Fibroblast of villous mesenchyme (primary cell): ENCODE data around the gene UBE2R2. TPM values are rescaled to one million over a fixed set of nuclear protein-coding genes. Genes with fewer than 3 reads are reported as not detected.
"Not testable (repeated sequence)": the region's sequence is repeated elsewhere in the genome, so short reads cannot be mapped to it uniquely, and the experiment has no call there.

ENCODE experiments used
- DNase-seq: peaks from one replicate; pipeline ENCODE4 v3.0.0-alpha.2; 2010; ENCODE audit warnings: low read depth
- H3K4me3 ChIP-seq: 2 replicates; pipeline ENCODE4 v1.5.1; 2011; ENCODE audit warnings: low read depth, mild to moderate bottlenecking, low read length
- total RNA-seq: library from RNA; depleted of rRNA; stranded (reverse); fragments of >200 nt; gene quantifications from 2 replicates; pipeline ENCODE4 v1.2.3, GENCODE V29; 2012
- TF ChIP-seq, protein P1 (sequence below): IDR thresholded peaks from 2 replicates; pipeline ENCODE4 v1.5.1; 2012; ENCODE audit warnings: low read depth, mild to moderate bottlenecking, low read length; ENCODE audit not compliant: insufficient read depth

UBE2R2 gene, protein sequence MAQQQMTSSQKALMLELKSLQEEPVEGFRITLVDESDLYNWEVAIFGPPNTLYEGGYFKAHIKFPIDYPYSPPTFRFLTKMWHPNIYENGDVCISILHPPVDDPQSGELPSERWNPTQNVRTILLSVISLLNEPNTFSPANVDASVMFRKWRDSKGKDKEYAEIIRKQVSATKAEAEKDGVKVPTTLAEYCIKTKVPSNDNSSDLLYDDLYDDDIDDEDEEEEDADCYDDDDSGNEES
- total RNA-seq = 20.3 and 20.6 TPM in 2 replicates

DNA sequence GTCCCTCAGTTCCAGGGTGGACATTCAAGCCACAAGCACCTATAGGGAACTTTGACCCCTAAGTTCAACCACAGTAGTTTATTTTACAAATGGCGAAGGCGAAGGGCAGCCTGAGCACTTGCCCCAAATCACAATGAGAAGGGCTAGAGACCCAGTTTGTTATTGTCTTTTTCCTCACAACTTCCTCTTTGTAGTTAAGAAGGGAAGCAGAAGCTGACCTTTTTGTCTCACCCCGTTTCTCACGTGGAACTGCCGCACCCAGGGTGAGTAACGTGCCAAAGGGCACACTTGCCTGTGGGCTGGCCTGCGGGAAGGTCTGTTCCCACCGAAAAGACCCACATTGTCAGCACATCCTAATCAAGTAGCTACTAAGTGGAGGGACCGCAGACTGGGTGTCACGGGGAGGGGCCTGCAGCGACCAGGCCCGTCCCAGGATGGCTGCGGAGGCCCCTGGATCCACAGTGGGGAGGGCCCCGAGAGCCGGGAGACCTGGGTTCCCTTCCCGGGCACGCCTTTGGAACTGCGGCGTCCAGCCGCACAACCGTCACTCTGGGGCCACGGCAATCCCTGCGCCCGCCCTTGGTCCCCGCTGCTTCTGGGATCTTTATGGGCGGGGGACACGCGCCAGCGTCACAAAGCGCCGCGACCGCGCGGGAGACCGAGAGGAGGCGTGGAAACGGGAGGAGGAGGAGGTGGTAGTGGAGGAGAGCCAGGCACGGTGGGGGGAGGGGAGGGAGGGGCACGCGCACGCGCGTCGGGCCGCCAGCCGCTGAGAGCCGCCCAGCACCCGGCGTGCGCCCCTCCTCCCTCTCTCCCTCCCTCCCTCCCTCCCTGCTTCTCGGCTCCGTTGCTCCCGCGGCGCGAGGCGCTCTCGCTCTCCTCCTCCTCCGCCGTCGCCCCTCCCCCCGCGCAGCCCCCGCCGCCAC lies at the start of gene UBE2R2:
UBE2R2 (plus strand) TSS at position 834 of the 926 bp plus-strand sequence. CDS start 598 bp downstream, outside the sequence.
- H3K4me3 ChIP-seq = peak within 1 kb of the TSS; percentile 84
- peak; percentile 91 for DNase-seq
- TF ChIP-seq, protein P1, sequence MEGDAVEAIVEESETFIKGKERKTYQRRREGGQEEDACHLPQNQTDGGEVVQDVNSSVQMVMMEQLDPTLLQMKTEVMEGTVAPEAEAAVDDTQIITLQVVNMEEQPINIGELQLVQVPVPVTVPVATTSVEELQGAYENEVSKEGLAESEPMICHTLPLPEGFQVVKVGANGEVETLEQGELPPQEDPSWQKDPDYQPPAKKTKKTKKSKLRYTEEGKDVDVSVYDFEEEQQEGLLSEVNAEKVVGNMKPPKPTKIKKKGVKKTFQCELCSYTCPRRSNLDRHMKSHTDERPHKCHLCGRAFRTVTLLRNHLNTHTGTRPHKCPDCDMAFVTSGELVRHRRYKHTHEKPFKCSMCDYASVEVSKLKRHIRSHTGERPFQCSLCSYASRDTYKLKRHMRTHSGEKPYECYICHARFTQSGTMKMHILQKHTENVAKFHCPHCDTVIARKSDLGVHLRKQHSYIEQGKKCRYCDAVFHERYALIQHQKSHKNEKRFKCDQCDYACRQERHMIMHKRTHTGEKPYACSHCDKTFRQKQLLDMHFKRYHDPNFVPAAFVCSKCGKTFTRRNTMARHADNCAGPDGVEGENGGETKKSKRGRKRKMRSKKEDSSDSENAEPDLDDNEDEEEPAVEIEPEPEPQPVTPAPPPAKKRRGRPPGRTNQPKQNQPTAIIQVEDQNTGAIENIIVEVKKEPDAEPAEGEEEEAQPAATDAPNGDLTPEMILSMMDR = no peak

DNA sequence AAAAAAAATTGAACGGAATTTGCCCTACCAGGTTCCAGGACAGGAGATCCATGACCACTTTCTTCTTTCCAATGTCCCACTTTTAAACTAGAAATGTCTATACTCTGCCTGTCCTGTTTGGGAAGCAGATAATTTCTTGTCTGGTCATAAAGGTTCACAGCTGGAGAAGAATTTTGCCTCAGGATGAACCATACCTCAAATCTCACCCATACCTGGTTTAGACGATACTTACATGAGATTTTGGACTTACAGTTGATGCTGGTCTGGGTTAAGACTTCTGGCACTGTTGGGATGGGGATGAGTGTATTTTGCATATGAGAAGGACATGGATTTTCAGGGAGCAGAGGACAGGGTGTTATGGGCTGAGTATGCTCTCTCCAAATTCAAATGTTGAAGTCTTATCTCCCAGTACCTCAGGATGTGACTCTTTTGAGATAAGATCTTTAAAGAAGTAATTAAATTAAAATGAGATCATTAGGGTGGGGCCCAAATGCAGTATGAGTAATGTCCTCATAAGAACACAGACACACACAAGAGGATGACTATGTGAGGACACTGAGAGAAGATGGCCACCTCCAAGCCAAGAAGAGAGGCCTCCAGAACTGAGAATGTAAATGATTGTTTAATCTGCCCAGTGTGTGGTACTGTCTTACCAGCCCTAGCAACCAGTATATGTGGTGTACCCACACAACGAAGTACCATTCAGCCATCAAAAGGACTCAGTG lies 46.6 kb upstream of the UBE2R2 start:
- peak; percentile 38 for DNase-seq

DNA sequence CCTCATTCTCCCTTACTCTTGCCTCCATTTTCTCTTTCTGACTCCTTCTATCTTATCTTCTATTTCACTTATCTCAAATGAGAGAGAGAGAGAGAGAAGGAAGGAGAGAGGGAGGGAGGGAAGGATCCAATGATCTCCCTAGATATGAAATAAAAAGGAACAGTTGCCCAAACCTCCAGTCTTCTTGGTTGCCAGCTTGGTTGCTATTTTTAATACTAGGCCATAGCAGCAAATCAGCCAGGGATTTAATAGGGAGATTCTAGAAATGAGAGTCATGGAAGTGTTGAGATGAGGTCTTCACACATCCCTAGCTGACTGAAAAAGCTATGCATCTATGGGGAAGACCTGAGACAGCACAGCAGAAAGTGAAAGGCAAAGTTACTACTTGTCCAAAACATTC lies 43.8 kb upstream of the UBE2R2 start:
- DNase-seq, H3K4me3 ChIP-seq: not testable (repeated sequence)

More for the DNA sequence above, 46.6 kb upstream of the UBE2R2 start:
- H3K4me3 ChIP-seq = not testable (repeated sequence)

DNA sequence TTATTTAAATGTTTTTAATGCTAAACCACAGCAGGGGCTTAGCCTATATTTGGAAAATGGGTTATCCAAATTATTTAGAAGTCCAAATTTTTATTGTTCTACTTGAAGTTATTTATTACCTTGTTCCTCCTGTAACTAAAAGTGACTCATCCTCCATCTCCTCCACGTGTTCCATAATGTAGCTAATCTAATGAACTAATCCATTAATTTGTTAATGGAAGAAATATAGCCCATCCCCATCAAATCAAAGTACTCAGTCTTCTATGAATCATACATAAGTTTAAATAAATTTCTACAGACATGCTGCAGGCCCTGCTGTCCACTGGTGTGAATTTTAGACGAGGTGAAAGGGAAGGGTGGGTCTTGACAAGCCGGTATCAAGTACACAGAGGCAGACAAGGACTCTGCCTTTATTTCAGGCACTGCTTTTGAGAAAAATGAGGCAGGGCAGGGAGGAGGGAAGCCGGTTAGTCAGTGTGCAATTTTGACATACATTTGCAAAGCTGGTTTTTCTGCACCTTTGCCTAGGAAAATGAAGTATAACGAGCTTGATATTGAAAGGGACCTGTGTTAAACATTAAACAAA lies 42.8 kb upstream of the UBE2R2 start:
- H3K4me3 ChIP-seq, DNase-seq: not testable (repeated sequence)

DNA sequence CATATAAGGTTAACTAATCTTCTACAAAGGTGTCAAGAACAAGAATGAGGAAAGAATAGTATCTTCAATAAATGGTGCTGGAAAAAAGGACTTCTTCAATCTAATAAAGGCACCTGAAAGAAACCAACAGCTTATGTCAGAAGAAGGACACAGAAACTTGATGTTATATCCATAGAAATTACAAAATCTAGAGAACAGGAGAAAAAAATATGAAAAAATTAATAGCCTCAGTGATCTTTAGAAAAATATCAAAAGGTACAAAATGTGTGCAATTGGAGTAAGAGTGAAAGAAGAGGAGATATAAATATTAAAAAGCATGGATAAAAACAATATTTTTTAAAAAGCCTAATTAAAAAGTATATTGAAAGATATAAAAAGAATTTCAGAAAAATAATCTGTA lies 40.4 kb upstream of the UBE2R2 start:
- no peak overlapping the region for H3K4me3 ChIP-seq
- TF ChIP-seq, protein P1 = no peak
- no peak for DNase-seq

DNA sequence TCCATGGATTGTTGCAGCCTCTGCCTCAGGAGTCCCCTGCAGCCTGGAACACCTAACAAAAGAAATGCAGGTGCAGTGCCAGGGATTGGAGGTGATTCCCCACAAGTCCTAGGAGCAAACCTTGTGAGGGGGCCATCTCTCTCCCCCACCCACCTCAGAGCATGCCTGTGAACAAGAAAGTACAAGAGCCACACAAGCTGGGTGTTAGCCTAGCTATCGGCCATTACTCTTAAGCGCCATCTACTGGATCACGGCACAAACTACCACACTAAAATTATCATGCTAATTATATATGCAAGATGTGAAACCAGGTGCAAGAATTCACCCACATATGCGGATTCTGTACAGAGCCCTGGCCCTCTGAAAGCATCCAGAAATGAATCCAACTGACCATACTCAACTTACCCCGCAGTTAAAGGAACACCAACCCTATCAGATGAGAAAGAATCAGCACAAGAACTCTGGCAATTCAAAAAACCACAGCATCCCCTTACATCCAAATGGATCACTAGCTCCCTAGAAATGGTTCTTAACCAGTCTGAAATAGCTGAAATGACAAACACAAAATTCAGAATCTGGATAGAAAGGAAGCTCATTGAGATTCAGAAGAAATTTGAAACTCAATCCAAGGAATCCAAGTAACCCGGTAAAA lies 38.1 kb upstream of the UBE2R2 start:
- DNase-seq = peak; percentile 67
- TF ChIP-seq, protein P1 = peak; percentile 87
- H3K4me3 ChIP-seq = no peak overlapping the region

DNA sequence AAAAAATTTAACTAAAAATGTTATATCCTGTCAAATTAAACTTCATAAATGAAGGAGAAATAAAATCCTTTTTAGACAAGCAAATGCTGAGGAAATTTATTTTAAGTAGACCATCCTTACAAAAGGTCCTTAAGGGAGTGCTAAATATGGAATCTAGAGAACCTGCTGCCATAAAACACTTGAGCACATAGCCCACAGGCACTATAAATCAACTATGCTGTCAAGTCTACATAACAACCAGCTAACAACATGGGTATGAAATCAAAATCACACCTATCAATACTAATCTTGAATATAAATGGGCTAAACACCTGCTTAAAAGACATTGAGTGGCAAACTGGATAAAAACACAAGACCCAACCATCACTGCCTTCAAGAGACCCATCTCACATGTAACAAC lies 36.7 kb upstream of the UBE2R2 start:
- no peak overlapping the region for H3K4me3 ChIP-seq
- TF ChIP-seq, protein P1 = no peak
- DNase-seq = no peak
